Pancreas (tissue), 10 donors: ENCODE data around the gene AP2A1. TPM values are rescaled to one million over a fixed set of nuclear protein-coding genes. Genes with fewer than 3 reads are reported as not detected.

ENCODE experiments used
- ATAC-seq, 4 donors: fragments of 200-7000 bp; cut with Tn5 transposase; one replicate each; pipeline versions ENCODE4 v1.8.0 to v1.9.1; 2020; ENCODE audit warnings: mild to moderate bottlenecking in 4 of 4, moderate library complexity in 4 of 4
- DNase-seq, 6 donors: peaks; one replicate each; pipeline ENCODE4 v3.0.0-alpha.2; 2020
- FAIRE-seq: peaks from 2 replicates; lab custom pipeline; 2012; peaks lifted over from hg19 to GRCh38; lab: Jason Lieb, UNC
- H3K27ac ChIP-seq, 4 donors: fragments of 200-600 bp; sonication (generic); 1 replicate in 3 of 4; 2 replicates in 1 of 4; pipeline versions ENCODE4 v1.5.0 to v1.8.0; 2020
- H3K27me3 ChIP-seq, 4 donors: fragments of 200-600 bp; one replicate each; pipeline ENCODE4 v1.8.0; 2021
- H3K36me3 ChIP-seq, 3 donors: fragments of 200-600 bp; sonication (generic) in 1 of 3; one replicate each; pipeline versions ENCODE4 v1.5.0 to v1.8.0; 2020 to 2021
- H3K4me1 ChIP-seq, 3 donors: fragments of 200-600 bp; one replicate each; pipeline ENCODE4 v1.8.0; 2021
- H3K4me3 ChIP-seq, 4 donors: fragments of 200-600 bp; sonication (generic) in 2 of 4; one replicate each; pipeline versions ENCODE4 v1.5.0 to v1.8.0; 2020 to 2021
- H3K9me3 ChIP-seq, 4 donors: fragments of 200-600 bp; one replicate each; pipeline ENCODE4 v1.8.0; 2021
- WGBS, 2 donors: extraction: QIAGEN DNeasy Blood & Tissue Kit; methylation state at CpG; one replicate each; pipeline ENCODE4 v1.1.7; 2013; 5-methylcytosine and 5-hydroxymethylcytosine counted together
- intact Hi-C, 3 donors: fragments of 100-400 bp; cut with DNase I; formaldehyde crosslinking; loops; one replicate each; pipeline versions ENCODE4 v1.11.1 to v1.14.2; 2022
- polyA plus RNA-seq, 2 donors: library from polyadenylated mRNA; stranded (reverse); fragments of 200-250 nt; gene quantifications; one replicate each; pipeline ENCODE4 v1.2.3, GENCODE V29; 2013
- total RNA-seq, 6 donors: library from RNA; stranded (reverse); fragmentation: NEBNext Ultra II Directional in 4 of 6; extraction: Animal tissue kit (Norgen Biotek cat#: 25700) in 4 of 6; gene quantifications; one replicate each; pipeline versions ENCODE4 v1.2.1 to v1.2.4, GENCODE V29; 2021 to 2023
- TF ChIP-seq, protein P1 (sequence below), 4 donors: fragments of 200-600 bp; sonication (generic) in 3 of 4; IDR thresholded peaks; one replicate each; pipeline versions ENCODE4 v1.5.0 to v1.8.0; 2021; ENCODE audit warnings: antibody characterized with exemption in 4 of 4
- donor health status: healthy with polysubstance abuse.
- donor health status: DM: no; HTN: no; CAD: no; lungs with moderate emphysema.
- donor health status: DM: no; HTN: no; CAD: no.
- donor health status: control.
- donor health status: control.
- donor health status: Bipolar disorder and iron deficiency.
- donor health status: DM: yes; HTN: yes; CAD: no.
- donor health status: DM: no; HTN: no; CAD: no.
- donor health status: DM: no; HTN: no; CAD: no.
- donor health status: DM: yes; HTN: yes; CAD: no.

Gene AP2A1
- total and polyA plus RNA-seq, 8 donors = 27.1 to 42.8 (median 33.3) TPM

GRCh38 chr19:49764341-49764740 lies 2.5 kb upstream of the AP2A1 start:
- ATAC-seq (no peak), DNase-seq (no peak), FAIRE-seq (no peak)
- H3K36me3 ChIP-seq = no peaks in the 10 kb centered on the region
- intact Hi-C loops = no loop called here
- H3K27me3 ChIP-seq = no peaks in the 10 kb centered on the region
- no peaks in the 10 kb centered on the region for H3K9me3 ChIP-seq
- no peak overlapping the region for H3K27ac ChIP-seq
- WGBS, 2 donors = 88 to 90% methylated on average over 8 of the region's 8 CpGs
- TF ChIP-seq, protein P1, sequence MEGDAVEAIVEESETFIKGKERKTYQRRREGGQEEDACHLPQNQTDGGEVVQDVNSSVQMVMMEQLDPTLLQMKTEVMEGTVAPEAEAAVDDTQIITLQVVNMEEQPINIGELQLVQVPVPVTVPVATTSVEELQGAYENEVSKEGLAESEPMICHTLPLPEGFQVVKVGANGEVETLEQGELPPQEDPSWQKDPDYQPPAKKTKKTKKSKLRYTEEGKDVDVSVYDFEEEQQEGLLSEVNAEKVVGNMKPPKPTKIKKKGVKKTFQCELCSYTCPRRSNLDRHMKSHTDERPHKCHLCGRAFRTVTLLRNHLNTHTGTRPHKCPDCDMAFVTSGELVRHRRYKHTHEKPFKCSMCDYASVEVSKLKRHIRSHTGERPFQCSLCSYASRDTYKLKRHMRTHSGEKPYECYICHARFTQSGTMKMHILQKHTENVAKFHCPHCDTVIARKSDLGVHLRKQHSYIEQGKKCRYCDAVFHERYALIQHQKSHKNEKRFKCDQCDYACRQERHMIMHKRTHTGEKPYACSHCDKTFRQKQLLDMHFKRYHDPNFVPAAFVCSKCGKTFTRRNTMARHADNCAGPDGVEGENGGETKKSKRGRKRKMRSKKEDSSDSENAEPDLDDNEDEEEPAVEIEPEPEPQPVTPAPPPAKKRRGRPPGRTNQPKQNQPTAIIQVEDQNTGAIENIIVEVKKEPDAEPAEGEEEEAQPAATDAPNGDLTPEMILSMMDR (IDR thresholded peaks at IDR 0.05) = no peak
- H3K4me1 ChIP-seq = peaks cover 0 to 19% (median 0%) of the 10 kb centered on the region in 3 donors
- H3K4me3 ChIP-seq = no peak overlapping the region

- peaks cover 0 to 19% (median 0%) of the 10 kb centered on the region in 3 donors for H3K4me1 ChIP-seq
- TF ChIP-seq, protein P1 (IDR thresholded peaks at IDR 0.05) = no peak
- H3K9me3 ChIP-seq = no peaks in the 10 kb centered on the region
- intact Hi-C loops = no loop called here
- ATAC-seq (peak; percentile 89 to 95 (median 91)), DNase-seq (peak; percentile 95 to 100 (median 100)), FAIRE-seq (peak; percentile 96)
- WGBS, 2 donors = 1% methylated on average over 46 to 53 of the region's 53 CpGs
- H3K27ac ChIP-seq = peak overlapping the region; percentile 75 to 90 (median 84)
- H3K36me3 ChIP-seq = no peaks in the 10 kb centered on the region
- peak overlapping the region; percentile 51 to 70 (median 68) for H3K4me3 ChIP-seq
- H3K27me3 ChIP-seq = no peaks in the 10 kb centered on the region
These were observed 533 bp upstream of the AP2A1 start for GRCh38 chr19:49766007-49766929.

- no peak overlapping the region for H3K27ac ChIP-seq
- no peak for FAIRE-seq
- H3K36me3 ChIP-seq = no peaks in the 10 kb centered on the region
- no peaks in the 10 kb centered on the region for H3K27me3 ChIP-seq
- TF ChIP-seq, protein P1 (IDR thresholded peaks at IDR 0.05) = no peak
- H3K4me1 ChIP-seq = peaks cover 0 to 19% (median 0%) of the 10 kb centered on the region in 3 donors
- WGBS, 2 donors = 1% methylated on average over 9 of the region's 9 CpGs
- H3K9me3 ChIP-seq = no peaks in the 10 kb centered on the region
- DNase-seq = no peak
- no peak for ATAC-seq
- peak overlapping the region; percentile 51 to 70 (median 68) for H3K4me3 ChIP-seq
- intact Hi-C loops = no loop called here
These were observed 580 bp downstream of the AP2A1 start for GRCh38 chr19:49767381-49767780.

DNA sequence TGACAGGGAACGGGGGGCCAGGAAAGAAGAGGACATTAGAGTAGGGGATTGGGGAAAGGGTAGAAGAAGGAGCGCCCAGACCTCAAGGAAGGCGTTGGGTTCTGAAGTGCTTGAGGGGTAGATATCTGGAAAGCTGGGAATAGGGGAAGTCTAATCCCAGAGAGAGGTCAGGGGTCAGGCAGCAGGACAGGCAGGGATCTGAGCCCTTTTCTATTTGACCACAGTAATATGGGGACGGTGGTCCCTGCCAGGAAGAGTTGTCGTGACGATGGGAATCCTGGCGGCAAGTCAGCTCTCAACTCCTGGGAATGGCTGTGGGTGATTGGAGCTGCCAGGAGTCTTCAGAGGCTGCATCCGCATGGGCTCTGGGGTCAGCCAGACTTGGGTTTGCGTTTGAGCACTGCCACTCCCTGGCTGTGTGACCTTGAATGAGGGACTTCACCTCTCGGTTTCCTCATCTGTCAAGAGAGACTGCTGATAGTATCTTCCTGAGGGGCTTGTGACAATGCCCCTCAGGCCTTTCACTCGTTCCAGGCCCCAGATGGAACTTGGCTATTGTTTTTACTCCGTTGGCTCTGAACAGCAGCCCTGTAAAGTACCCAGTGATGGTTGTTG lies 1.3 kb downstream of the AP2A1 start:
- no peak for FAIRE-seq
- no peak for DNase-seq
- H3K4me3 ChIP-seq = peak overlapping the region in 2 of 4 donors; percentile 66 to 70
- H3K36me3 ChIP-seq = no peaks in the 10 kb centered on the region
- TF ChIP-seq, protein P1 (IDR thresholded peaks at IDR 0.05) = no peak
- no peaks in the 10 kb centered on the region for H3K27me3 ChIP-seq
- intact Hi-C loops = no loop called here
- H3K4me1 ChIP-seq = peaks cover 0 to 19% (median 0%) of the 10 kb centered on the region in 3 donors
- ATAC-seq = no peak
- 59 to 70% methylated on average over 12 of the region's 12 CpGs for WGBS, 2 donors
- no peak overlapping the region for H3K27ac ChIP-seq
- H3K9me3 ChIP-seq = no peaks in the 10 kb centered on the region
